Activated CD8-positive, alpha-beta memory T cell treated with anti-CD3 and anti-CD28 coated beads, Interleukin-2, amount 50 U/mL, for 4 hours (primary cell): ENCODE measurements around the gene CYB561D1.

Source experiments
- DNase-seq: peaks from one replicate; pipeline ENCODE4 v3.0.0-alpha.2; 2020

The CYB561D1 gene

GRCh38 chr1:109502364-109502851 lies 8.5 kb downstream of the CYB561D1 start:
- DNase-seq: peak; percentile 47

GRCh38 chr1:109503935-109504334 lies 10.0 kb downstream of the CYB561D1 start:
- no peak for DNase-seq

GRCh38 chr1:109504974-109505373 lies 11.1 kb downstream of the CYB561D1 start:
- no peak for DNase-seq

GRCh38 chr1:109508001-109508872 lies 14.3 kb downstream of the CYB561D1 start:
- no peak for DNase-seq

GRCh38 chr1:109508873-109509175 lies 14.9 kb downstream of the CYB561D1 start:
- DNase-seq: no peak

GRCh38 chr1:109509176-109510134 lies 15.6 kb downstream of the CYB561D1 start, which contains the start of gene AMIGO1:
AMIGO1 (minus strand) TSS chr1:109509727; CDS start chr1:109508912, 815 bp downstream.
- DNase-seq: peak; percentile 71

GRCh38 chr1:109513110-109513710 lies 19.3 kb downstream of the CYB561D1 start:
- no peak for DNase-seq

- DNase-seq: no peak
Observed at GRCh38 chr1:109514846-109515245, 21.0 kb downstream of the CYB561D1 start.

- no peak for DNase-seq
Observed at GRCh38 chr1:109516872-109517271, 23.0 kb downstream of the CYB561D1 start.

GRCh38 chr1:109517337-109517736 lies 23.4 kb downstream of the CYB561D1 start:
- DNase-seq: no peak

GRCh38 chr1:109521002-109521951 lies 27.4 kb downstream of the CYB561D1 start:
- DNase-seq: no peak

GRCh38 chr1:109522026-109522425 lies 28.1 kb downstream of the CYB561D1 start:
- no peak for DNase-seq

GRCh38 chr1:109523706-109524105 lies 29.8 kb downstream of the CYB561D1 start:
- no peak for DNase-seq

GRCh38 chr1:109527098-109527811 lies 33.4 kb downstream of the CYB561D1 start:
- no peak for DNase-seq

- DNase-seq: no peak
Observed at GRCh38 chr1:109527846-109528695, 34.2 kb downstream of the CYB561D1 start.

- no peak for DNase-seq
Observed at GRCh38 chr1:109528712-109529111, 34.8 kb downstream of the CYB561D1 start.

- DNase-seq: no peak
Observed at GRCh38 chr1:109529881-109530456, 36.1 kb downstream of the CYB561D1 start.

GRCh38 chr1:109530457-109531087 lies 36.7 kb downstream of the CYB561D1 start:
- DNase-seq: no peak

GRCh38 chr1:109531380-109531779 lies 37.5 kb downstream of the CYB561D1 start:
- no peak for DNase-seq
